ENCODE measurements around the gene MEA1.

Gene MEA1

GRCh38 chr6:42963179-42963854 is 50.4 kb downstream of the MEA1 start (continued):
- no peak for TF ChIP-seq ZNF449 (tag by site-specific recombination; IDR thresholded peaks at IDR 0.05)

DNA sequence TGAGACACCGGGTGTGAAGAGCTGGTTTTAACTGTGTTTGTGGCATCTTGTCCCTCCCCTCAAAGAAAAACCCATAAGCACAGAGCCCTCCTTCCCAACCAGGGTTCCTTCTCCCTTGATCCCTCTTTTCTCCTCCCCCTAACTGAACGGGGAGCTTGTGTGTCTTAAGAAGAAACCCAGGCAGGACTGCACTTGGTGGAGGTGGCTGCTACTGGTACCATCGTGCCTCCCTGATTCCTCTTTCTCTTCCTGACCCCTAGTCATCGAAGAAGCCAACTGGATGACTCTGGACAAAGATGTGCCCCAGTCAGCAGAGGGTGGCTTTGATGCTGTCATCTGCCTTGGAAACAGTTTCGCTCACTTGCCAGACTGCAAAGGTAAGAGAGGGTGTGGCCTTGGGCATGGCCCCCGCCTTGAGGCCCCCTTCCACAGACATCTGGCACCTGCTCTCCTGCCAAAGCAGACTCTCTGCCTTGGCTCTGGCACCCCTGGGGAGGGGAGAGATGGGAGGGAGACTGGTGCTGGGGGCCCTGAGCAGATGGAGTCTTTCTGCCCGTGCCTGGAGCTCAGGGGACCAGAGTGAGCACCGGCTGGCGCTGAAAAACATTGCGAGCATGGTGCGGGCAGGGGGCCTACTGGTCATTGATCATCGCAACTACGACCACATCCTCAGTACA is 51.1 kb downstream of the MEA1 start:
- Histone ChIP-seq H3K36me3 (ENCODE audit: control insufficient read depth in 2 of 2, insufficient read depth in 1 of 2, low read length in 2 of 2) (peaks cover 0 to 41% of the 10 kb centered on the region in 2 experiments; a peak in 2 of 3 replicates), H3K27ac (ENCODE audit: extremely low read depth, low read depth, low read length) (no peak overlapping the region), H3K4me1 (ENCODE audit: control insufficient read depth, insufficient read depth, low read length) (0 out of 2 replicates have a peak, but pooled peaks cover 4% of the 10 kb centered on the region), H3K9me3 (ENCODE audit: control insufficient read depth, insufficient read depth, low read depth, low read length) (no peaks in the 10 kb centered on the region), H3K4me3 (ENCODE audit: low read depth, low read length) (no peak overlapping the region)
- ChIA-PET CTCF (interaction anchor here (0.6 to 4.0 kb wide), 4 partner anchors 16 to 415 kb away, joined by 3 to 24 read pairs (median 5); no protein-coding TSS in a partner anchor), POLR2A (interaction anchor here (0.5 kb wide), 1 partner anchor 91 kb away, joined by 3 read pairs; the partner anchor contains the start of gene CUL7)
- TF ChIP-seq ZNF239 (tag by site-specific recombination; IDR thresholded peaks at IDR 0.05) = no peak
- TF ChIP-seq FEZF1 (tag by site-specific recombination; IDR thresholded peaks at IDR 0.05) = no peak
- TF ChIP-seq ZNF148 (tag by site-specific recombination; IDR thresholded peaks at IDR 0.05; ENCODE audit: borderline replicate concordance) = no peak

DNA sequence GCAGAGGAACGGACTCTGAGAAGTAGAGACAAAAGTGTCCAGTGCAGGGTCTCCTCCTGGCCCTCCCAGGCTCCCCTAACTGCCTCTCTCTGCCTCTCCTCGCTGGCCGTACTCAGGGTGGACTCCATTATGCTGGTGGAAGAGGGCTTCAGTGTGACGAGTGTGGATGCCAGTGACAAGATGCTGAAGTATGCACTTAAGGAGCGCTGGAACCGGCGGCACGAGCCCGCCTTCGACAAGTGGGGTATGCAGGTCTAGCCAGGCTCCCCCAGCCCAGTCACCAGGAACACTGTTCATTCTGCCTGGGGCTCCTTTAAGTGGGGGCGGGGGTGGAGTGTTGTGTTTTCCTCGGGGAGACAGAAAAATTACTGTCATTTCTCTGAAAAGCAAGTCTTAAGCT is 51.6 kb downstream of the MEA1 start:
- peaks cover 0 to 36% of the 10 kb centered on the region in 2 experiments; a peak in 2 of 3 replicates for H3K36me3 ChIP-seq (ENCODE audit: control insufficient read depth in 2 of 2, insufficient read depth in 1 of 2, low read length in 2 of 2)
- ChIA-PET CTCF (interaction anchor here (1.2 to 4.0 kb wide), 2 partner anchors 16 to 181 kb away, joined by 6 to 24 read pairs; no protein-coding TSS in a partner anchor), POLR2A (interaction anchor here (0.6 to 0.9 kb wide), 3 partner anchors 13 to 54 kb away, joined by 3 to 4 read pairs (median 4); no protein-coding TSS in a partner anchor)
- H3K27ac ChIP-seq (ENCODE audit: extremely low read depth, low read depth, low read length) = no peak overlapping the region
- H3K4me1 ChIP-seq (ENCODE audit: control insufficient read depth, insufficient read depth, low read length) = 0 out of 2 replicates have a peak, but pooled peaks cover 4% of the 10 kb centered on the region
- H3K9me3 ChIP-seq (ENCODE audit: control insufficient read depth, insufficient read depth, low read depth, low read length) = no peaks in the 10 kb centered on the region
- H3K4me3 ChIP-seq (ENCODE audit: low read depth, low read length) = no peak overlapping the region
- TF ChIP-seq ZNF549 (tag by site-specific recombination; IDR thresholded peaks at IDR 0.05) (no peak), GLI4 (tag by site-specific recombination; IDR thresholded peaks at IDR 0.05) (no peak), SETDB1 (IDR thresholded peaks at IDR 0.05; ENCODE audit: insufficient read length, low read length) (no peak), MZF1 (tag by site-specific recombination; IDR thresholded peaks at IDR 0.05; ENCODE audit: borderline replicate concordance) (no peak), ZBTB48 (tag by site-specific recombination; IDR thresholded peaks at IDR 0.05) (no peak), ZNF654 (tag by site-specific recombination; IDR thresholded peaks at IDR 0.05; ENCODE audit: low read depth) (no peak), ZNF501 (tag by site-specific recombination; IDR thresholded peaks at IDR 0.05) (no peak), ZNF404 (tag by site-specific recombination; IDR thresholded peaks at IDR 0.05) (no peak), BCL11A (tag by site-specific recombination; IDR thresholded peaks at IDR 0.05; ENCODE audit: low read depth) (no peak), KLF17 (tag by site-specific recombination; IDR thresholded peaks at IDR 0.05) (no peak), ZNF214 (tag by site-specific recombination; IDR thresholded peaks at IDR 0.05; ENCODE audit: borderline replicate concordance) (no peak), ZNF350 (tag by site-specific recombination; IDR thresholded peaks at IDR 0.05) (no peak), KLF9 (tag by site-specific recombination; IDR thresholded peaks at IDR 0.05; ENCODE audit: low read depth) (no peak), ZNF830 (tag by site-specific recombination; IDR thresholded peaks at IDR 0.05; ENCODE audit: low read depth) (no peak), ZNF132 (tag by site-specific recombination; IDR thresholded peaks at IDR 0.05; ENCODE audit: borderline replicate concordance) (no peak), ZNF221 (tag by site-specific recombination; IDR thresholded peaks at IDR 0.05; ENCODE audit: borderline replicate concordance) (no peak), ZNF596 (tag by site-specific recombination; IDR thresholded peaks at IDR 0.05) (no peak), ZNF391 (tag by site-specific recombination; IDR thresholded peaks at IDR 0.05; ENCODE audit: borderline replicate concordance, low read depth) (no peak)
